BLaER1 treated with 17β-estradiol and CSF1 and Interleukin-3, amounts not matched to agents 10 nM and 100 nM (cell line): ENCODE data around the gene WDR54.
A peak's percentile ranks its signal among the peaks of the same experiment; 100 is the strongest.

Source experiments
- H3K27ac ChIP-seq, 11 experiments: shearing (Covaris generic); formaldehyde crosslinking; 2 replicates each; pipeline ENCODE4 v1.8.1; 2022
- H3K27me3 ChIP-seq, 11 experiments: shearing (Covaris generic); formaldehyde crosslinking; 2 replicates each; pipeline ENCODE4 v1.8.1; 2022
- H3K36me3 ChIP-seq, 11 experiments: shearing (Covaris generic); formaldehyde crosslinking; 2 replicates each; pipeline ENCODE4 v1.8.1; 2022
- H3K4me1 ChIP-seq, 10 experiments: shearing (Covaris generic); formaldehyde crosslinking; 2 replicates each; pipeline ENCODE4 v1.8.1; 2022
- H3K4me2 ChIP-seq, 11 experiments: shearing (Covaris generic); formaldehyde crosslinking; 2 replicates each; pipeline ENCODE4 v1.8.1; 2022
- H3K4me3 ChIP-seq, 10 experiments: shearing (Covaris generic); formaldehyde crosslinking; 2 replicates each; pipeline ENCODE4 v1.8.1; 2022
- H3K9ac ChIP-seq, 11 experiments: shearing (Covaris generic); formaldehyde crosslinking; 2 replicates each; pipeline ENCODE4 v1.8.1; 2022
- H3K9me3 ChIP-seq, 11 experiments: shearing (Covaris generic); formaldehyde crosslinking; replicated peaks in 1 of 11; 2 replicates each; pipeline ENCODE4 v1.8.1; 2022
- H4K20me1 ChIP-seq, 11 experiments: shearing (Covaris generic); formaldehyde crosslinking; 2 replicates each; pipeline ENCODE4 v1.8.1; 2022
- Cebpa-rat ChIP-seq, 11 experiments: shearing (Covaris generic); IDR thresholded peaks; 2 replicates each; pipeline ENCODE4 v1.8.1; 2022

WDR54 gene

GRCh38 chr2:74414441-74414840, 7.1 kb upstream of the WDR54 start:
- peak overlapping the region in 9 of 10 experiments; percentile 46 to 69 (median 53); a peak in 17 of 20 replicates for H3K4me3 ChIP-seq
- peak overlapping the region; percentile 86 to 98 (median 93) for H3K4me2 ChIP-seq
- H3K27me3 ChIP-seq = peaks cover 31 to 45% (median 38%) of the 10 kb centered on the region in 11 experiments
- no peaks in the 10 kb centered on the region for H4K20me1 ChIP-seq
- H3K36me3 ChIP-seq = no peaks in the 10 kb centered on the region
- H3K4me1 ChIP-seq = peaks cover 40 to 53% (median 42%) of the 10 kb centered on the region in 10 experiments
- TF ChIP-seq Cebpa-rat (IDR thresholded peaks at IDR 0.05) = no peak
- H3K27ac ChIP-seq = 0 out of 22 replicates have a peak overlapping the region, but pooled peaks of 2 of the 11 experiments have one; percentile 17 to 23
- H3K9ac ChIP-seq = peak overlapping the region in 9 of 11 experiments; percentile 3 to 70 (median 57); a peak in 11 of 22 replicates
- no peaks in the 10 kb centered on the region for H3K9me3 ChIP-seq

- TF ChIP-seq Cebpa-rat (IDR thresholded peaks at IDR 0.05) = no peak
- peak overlapping the region in 6 of 11 experiments; percentile 17 to 42 (median 24); a peak in 7 of 22 replicates for H3K27ac ChIP-seq
- H4K20me1 ChIP-seq = no peaks in the 10 kb centered on the region
- no peaks in the 10 kb centered on the region for H3K36me3 ChIP-seq
- peaks cover 41 to 60% (median 49%) of the 10 kb centered on the region in 10 experiments for H3K4me1 ChIP-seq
- H3K4me3 ChIP-seq = peak overlapping the region; percentile 46 to 69 (median 53)
- H3K27me3 ChIP-seq = peaks cover 31 to 51% (median 41%) of the 10 kb centered on the region in 11 experiments
- peak overlapping the region; percentile 86 to 98 (median 93) for H3K4me2 ChIP-seq
- H3K9me3 ChIP-seq = no peaks in the 10 kb centered on the region
- H3K9ac ChIP-seq = peak overlapping the region; percentile 3 to 70 (median 50); a peak in 19 of 22 replicates
Measured at GRCh38 chr2:74414881-74415761, 6.4 kb upstream of the WDR54 start.

DNA sequence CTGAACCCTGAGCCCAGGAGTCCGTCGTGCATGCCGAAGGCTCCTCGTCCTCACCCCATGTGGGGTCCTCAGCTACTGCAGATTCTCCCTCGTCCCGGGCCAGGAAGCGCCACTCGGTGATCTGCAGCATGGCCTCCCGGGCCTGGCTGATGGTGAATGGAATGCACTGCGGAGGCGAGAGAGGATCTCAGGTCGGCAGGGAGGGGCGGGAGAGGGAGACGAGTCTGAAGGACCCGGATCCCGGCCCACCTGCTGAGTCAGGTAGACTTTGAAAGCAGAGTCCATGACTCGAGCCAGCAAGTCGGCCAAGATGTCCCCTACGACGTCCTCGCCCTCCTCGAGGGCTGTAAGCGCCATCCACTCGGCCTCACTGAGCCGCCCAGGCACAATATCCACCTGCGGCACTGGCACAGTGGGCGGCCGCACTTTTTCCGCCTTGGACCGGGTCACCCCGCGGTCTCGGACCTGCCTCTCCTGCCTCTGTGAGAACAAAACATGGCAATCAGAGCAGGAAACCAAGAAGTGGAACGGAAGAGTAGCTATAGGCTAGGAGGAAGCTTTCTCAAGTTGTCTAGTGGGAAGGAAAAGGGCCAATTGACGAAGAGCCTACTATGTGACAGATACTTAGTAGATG, 5.7 kb upstream of the WDR54 start:
- peaks cover 48 to 67% (median 56%) of the 10 kb centered on the region in 10 experiments for H3K4me1 ChIP-seq
- H3K4me3 ChIP-seq = peak overlapping the region in 9 of 10 experiments; percentile 46 to 69 (median 53); a peak in 16 of 20 replicates
- no peaks in the 10 kb centered on the region for H4K20me1 ChIP-seq
- peaks cover 31 to 59% (median 49%) of the 10 kb centered on the region in 11 experiments for H3K27me3 ChIP-seq
- H3K4me2 ChIP-seq = peak overlapping the region; percentile 86 to 98 (median 93)
- H3K27ac ChIP-seq = no peak overlapping the region; a peak in 1 of 22 replicates
- no peaks in the 10 kb centered on the region for H3K9me3 ChIP-seq
- no peaks in the 10 kb centered on the region for H3K36me3 ChIP-seq
- peak overlapping the region in 4 of 11 experiments; percentile 3 to 60 (median 54); a peak in 4 of 22 replicates for H3K9ac ChIP-seq
- no peak for TF ChIP-seq Cebpa-rat (IDR thresholded peaks at IDR 0.05)

GRCh38 chr2:74416778-74417177, 4.8 kb upstream of the WDR54 start:
- TF ChIP-seq Cebpa-rat (IDR thresholded peaks at IDR 0.05) = no peak
- Histone ChIP-seq H3K9ac (no peak overlapping the region), H3K4me3 (no peak overlapping the region), H3K4me1 (peaks cover 53 to 71% (median 61%) of the 10 kb centered on the region in 10 experiments), H3K27ac (no peak overlapping the region), H3K4me2 (0 out of 22 replicates have a peak overlapping the region, but pooled peaks of 3 of the 11 experiments have one; percentile 95 to 98 (median 98)), H3K27me3 (peaks cover 31 to 60% (median 50%) of the 10 kb centered on the region in 11 experiments), H3K9me3 (no peaks in the 10 kb centered on the region), H3K36me3 (no peaks in the 10 kb centered on the region), H4K20me1 (no peaks in the 10 kb centered on the region)

DNA sequence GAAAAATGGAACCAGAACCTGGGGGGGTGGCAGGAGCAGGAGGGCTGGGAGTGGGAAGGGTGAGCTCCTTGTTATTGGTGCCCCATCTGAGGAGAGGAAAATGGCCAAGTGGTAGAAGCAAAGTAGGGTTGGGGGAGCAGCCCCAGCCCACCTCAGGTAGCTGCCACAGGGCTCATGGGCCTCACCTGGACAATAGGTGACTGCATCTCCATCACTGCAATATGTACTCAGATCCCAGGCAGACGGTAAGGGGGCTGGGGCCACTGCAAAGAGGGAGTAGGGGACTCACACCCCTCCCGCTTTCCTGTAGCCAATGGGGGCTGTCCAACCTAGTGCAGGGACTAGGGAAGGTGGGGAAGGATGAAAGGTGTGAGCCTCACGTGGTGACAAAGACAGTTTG, 4.3 kb upstream of the WDR54 start:
- Histone ChIP-seq H3K4me1 (peaks cover 54 to 73% (median 63%) of the 10 kb centered on the region in 10 experiments), H3K27me3 (peaks cover 31 to 60% (median 50%) of the 10 kb centered on the region in 11 experiments), H3K9ac (no peak overlapping the region), H3K4me2 (no peak overlapping the region), H3K36me3 (no peaks in the 10 kb centered on the region), H4K20me1 (no peaks in the 10 kb centered on the region), H3K27ac (no peak overlapping the region), H3K4me3 (no peak overlapping the region), H3K9me3 (no peaks in the 10 kb centered on the region)
- TF ChIP-seq Cebpa-rat (IDR thresholded peaks at IDR 0.05) = no peak

- Histone ChIP-seq H3K9ac (no peak overlapping the region), H3K4me3 (no peak overlapping the region), H3K36me3 (no peaks in the 10 kb centered on the region), H3K27ac (no peak overlapping the region), H4K20me1 (no peaks in the 10 kb centered on the region), H3K9me3 (no peaks in the 10 kb centered on the region), H3K4me1 (peaks cover 60 to 78% (median 69%) of the 10 kb centered on the region in 10 experiments), H3K27me3 (peaks cover 31 to 60% (median 50%) of the 10 kb centered on the region in 11 experiments), H3K4me2 (no peak overlapping the region)
- no peak for TF ChIP-seq Cebpa-rat (IDR thresholded peaks at IDR 0.05)
Measured at GRCh38 chr2:74417763-74418162, 3.8 kb upstream of the WDR54 start.

- H3K27ac ChIP-seq = no peak overlapping the region
- TF ChIP-seq Cebpa-rat (IDR thresholded peaks at IDR 0.05) = no peak
- H3K4me1 ChIP-seq = peaks cover 61 to 74% (median 65%) of the 10 kb centered on the region in 10 experiments
- no peaks in the 10 kb centered on the region for H3K9me3 ChIP-seq
- H3K36me3 ChIP-seq = no peaks in the 10 kb centered on the region
- H4K20me1 ChIP-seq = no peaks in the 10 kb centered on the region
- no peak overlapping the region for H3K9ac ChIP-seq
- H3K4me3 ChIP-seq = no peak overlapping the region
- H3K27me3 ChIP-seq = peaks cover 31 to 60% (median 50%) of the 10 kb centered on the region in 11 experiments
- H3K4me2 ChIP-seq = peak overlapping the region in 2 of 11 experiments; percentile 7 to 92; a peak in 1 of 22 replicates
Measured at GRCh38 chr2:74418312-74418711, 3.2 kb upstream of the WDR54 start.

- no peak overlapping the region for H3K4me3 ChIP-seq
- no peaks in the 10 kb centered on the region for H3K9me3 ChIP-seq
- H3K4me1 ChIP-seq = peaks cover 51 to 64% (median 55%) of the 10 kb centered on the region in 10 experiments
Measured at GRCh38 chr2:74419345-74419744, 2.2 kb upstream of the WDR54 start.

More at GRCh38 chr2:74419345-74419744, 2.2 kb upstream of the WDR54 start:
- peaks cover 26 to 52% (median 45%) of the 10 kb centered on the region in 11 experiments for H3K27me3 ChIP-seq
- no peaks in the 10 kb centered on the region for H4K20me1 ChIP-seq
- no peak for TF ChIP-seq Cebpa-rat (IDR thresholded peaks at IDR 0.05)
- peak overlapping the region in 1 of 11 experiments; percentile 23; a peak in 1 of 22 replicates for H3K9ac ChIP-seq
- H3K27ac ChIP-seq = peak overlapping the region in 1 of 11 experiments; percentile 29; a peak in 2 of 22 replicates
- H3K36me3 ChIP-seq = peaks cover 0 to 4% (median 0%) of the 10 kb centered on the region in 11 experiments; a peak in 2 of 22 replicates
- H3K4me2 ChIP-seq = peak overlapping the region in 10 of 11 experiments; percentile 12 to 96 (median 72); a peak in 16 of 22 replicates
